ENCODE results near the gene CACNB2.

GRCh38 chr10:18231480-18231879 is 91.3 kb downstream of the CACNB2 start:
- TF ChIP-seq, protein P1, sequence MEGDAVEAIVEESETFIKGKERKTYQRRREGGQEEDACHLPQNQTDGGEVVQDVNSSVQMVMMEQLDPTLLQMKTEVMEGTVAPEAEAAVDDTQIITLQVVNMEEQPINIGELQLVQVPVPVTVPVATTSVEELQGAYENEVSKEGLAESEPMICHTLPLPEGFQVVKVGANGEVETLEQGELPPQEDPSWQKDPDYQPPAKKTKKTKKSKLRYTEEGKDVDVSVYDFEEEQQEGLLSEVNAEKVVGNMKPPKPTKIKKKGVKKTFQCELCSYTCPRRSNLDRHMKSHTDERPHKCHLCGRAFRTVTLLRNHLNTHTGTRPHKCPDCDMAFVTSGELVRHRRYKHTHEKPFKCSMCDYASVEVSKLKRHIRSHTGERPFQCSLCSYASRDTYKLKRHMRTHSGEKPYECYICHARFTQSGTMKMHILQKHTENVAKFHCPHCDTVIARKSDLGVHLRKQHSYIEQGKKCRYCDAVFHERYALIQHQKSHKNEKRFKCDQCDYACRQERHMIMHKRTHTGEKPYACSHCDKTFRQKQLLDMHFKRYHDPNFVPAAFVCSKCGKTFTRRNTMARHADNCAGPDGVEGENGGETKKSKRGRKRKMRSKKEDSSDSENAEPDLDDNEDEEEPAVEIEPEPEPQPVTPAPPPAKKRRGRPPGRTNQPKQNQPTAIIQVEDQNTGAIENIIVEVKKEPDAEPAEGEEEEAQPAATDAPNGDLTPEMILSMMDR (conservative IDR thresholded peaks at IDR 0.05), result no peak
- no peak for TF ChIP-seq EZH2 (IDR thresholded peaks at IDR 0.05; ENCODE audit: low read depth)
